ENCODE measurements around the gene PPRC1. TPM values are rescaled to one million over a fixed set of nuclear protein-coding genes. Genes with fewer than 3 reads are reported as not detected.

PPRC1 gene
- total RNA-seq, 1 experiment from 2014 or later: 13.3 TPM

Other genes starting within 250 kb of the PPRC1 start
- 12.6 and 16.0 TPM in 2 replicates for gene ARMH3, start 76.9 kb upstream of the PPRC1 start, total RNA-seq (2014; rRNA removed; shearing (Covaris generic); ENCODE audit: low replicate concordance)
- gene HPS6, start 67.7 kb upstream of the PPRC1 start, total RNA-seq (2014; rRNA removed; shearing (Covaris generic); ENCODE audit: low replicate concordance): 46.0 and 56.3 TPM in 2 replicates
- gene LDB1, start 12.7 kb upstream of the PPRC1 start, total RNA-seq (2014; rRNA removed; shearing (Covaris generic); ENCODE audit: low replicate concordance): 11.8 and 15.6 TPM in 2 replicates
- gene NOLC1, start 19.3 kb downstream of the PPRC1 start, total RNA-seq (2014; rRNA removed; shearing (Covaris generic); ENCODE audit: low replicate concordance): 120 and 134 TPM in 2 replicates
- 0.15 TPM in 1 of 2 replicates, not detected in the other for gene ELOVL3, start 93.3 kb downstream of the PPRC1 start, total RNA-seq (2014; rRNA removed; shearing (Covaris generic); ENCODE audit: low replicate concordance)
- gene PITX3, start 108.5 kb downstream of the PPRC1 start, total RNA-seq (2014; rRNA removed; shearing (Covaris generic); ENCODE audit: low replicate concordance): not detected in 2 replicates
- gene GBF1, start 112.5 kb downstream of the PPRC1 start, total RNA-seq (2014; rRNA removed; shearing (Covaris generic); ENCODE audit: low replicate concordance): 9.5 and 15.8 TPM in 2 replicates